Endothelial cell of umbilical vein (primary cell): ENCODE measurements around the gene NR1H4.

Experiments used
- POLR2A ChIP-seq: IDR thresholded peaks from 2 replicates; pipeline ENCODE4 v1.6.1; 2012; ENCODE audit warnings: low read depth, mild to moderate bottlenecking, control low read depth, low read length
- TF ChIP-seq, protein P1 (sequence below), 2 donors: IDR thresholded peaks; 1 replicate in 1 of 2; 2 replicates in 1 of 2; pipeline ENCODE4 v1.5.1; 2011; ENCODE audit warnings: low read length in 2 of 2, mild to moderate bottlenecking in 2 of 2, moderate library complexity in 2 of 2, control low read depth in 1 of 2, inconsistent platforms in 1 of 2, low read depth in 1 of 2; ENCODE audit not compliant: insufficient read depth in 1 of 2; ENCODE audit errors: extremely low read depth in 1 of 2

DNA sequence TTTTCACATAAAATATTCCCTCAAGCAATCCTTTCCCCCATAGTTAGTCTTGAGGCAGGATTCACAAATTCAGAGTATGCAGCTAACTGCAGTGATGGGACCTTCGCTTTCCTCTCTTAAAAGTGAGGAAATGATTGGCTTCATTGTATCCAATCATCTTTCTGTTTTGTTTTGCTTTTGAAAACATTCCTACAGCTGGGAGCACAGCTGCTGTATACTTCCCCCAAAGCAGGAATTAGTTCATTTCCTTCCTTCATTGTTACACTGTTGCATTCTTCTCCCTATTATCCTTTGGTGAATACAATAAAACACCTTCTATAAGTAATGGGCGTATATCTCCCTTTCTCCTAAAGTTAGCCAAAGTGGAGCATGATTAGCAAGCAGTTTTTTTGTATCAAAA lies 90.4 kb downstream of the NR1H4 start:
- TF ChIP-seq, protein P1, sequence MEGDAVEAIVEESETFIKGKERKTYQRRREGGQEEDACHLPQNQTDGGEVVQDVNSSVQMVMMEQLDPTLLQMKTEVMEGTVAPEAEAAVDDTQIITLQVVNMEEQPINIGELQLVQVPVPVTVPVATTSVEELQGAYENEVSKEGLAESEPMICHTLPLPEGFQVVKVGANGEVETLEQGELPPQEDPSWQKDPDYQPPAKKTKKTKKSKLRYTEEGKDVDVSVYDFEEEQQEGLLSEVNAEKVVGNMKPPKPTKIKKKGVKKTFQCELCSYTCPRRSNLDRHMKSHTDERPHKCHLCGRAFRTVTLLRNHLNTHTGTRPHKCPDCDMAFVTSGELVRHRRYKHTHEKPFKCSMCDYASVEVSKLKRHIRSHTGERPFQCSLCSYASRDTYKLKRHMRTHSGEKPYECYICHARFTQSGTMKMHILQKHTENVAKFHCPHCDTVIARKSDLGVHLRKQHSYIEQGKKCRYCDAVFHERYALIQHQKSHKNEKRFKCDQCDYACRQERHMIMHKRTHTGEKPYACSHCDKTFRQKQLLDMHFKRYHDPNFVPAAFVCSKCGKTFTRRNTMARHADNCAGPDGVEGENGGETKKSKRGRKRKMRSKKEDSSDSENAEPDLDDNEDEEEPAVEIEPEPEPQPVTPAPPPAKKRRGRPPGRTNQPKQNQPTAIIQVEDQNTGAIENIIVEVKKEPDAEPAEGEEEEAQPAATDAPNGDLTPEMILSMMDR (IDR thresholded peaks at IDR 0.05; ENCODE audit: extremely low read depth in 1 of 2, insufficient read depth in 1 of 2, low read depth in 1 of 2, low read length in 2 of 2) = no peak
- TF ChIP-seq POLR2A = no peak
